Measurements from ENCODE around the gene PBX4. TPM values are rescaled to one million over a fixed set of nuclear protein-coding genes. Genes with fewer than 3 reads are reported as not detected.

The PBX4 gene
- total RNA-seq, 1 donor from 2014 or later, result 56.1 TPM

GRCh38 chr19:19547674-19548336 is 70.7 kb downstream of the PBX4 start:
- Mint-ChIP-seq H3K27ac (ENCODE audit: unreplicated experiment) (no peak overlapping the region), H3K4me3 (ENCODE audit: unreplicated experiment) (no peak overlapping the region), H3K4me1 (ENCODE audit: low read depth, unreplicated experiment) (peaks cover 15% of the 10 kb centered on the region), H3K36me3 (ENCODE audit: unreplicated experiment) (peaks cover 5% of the 10 kb centered on the region), H3K9me3 (ENCODE audit: unreplicated experiment) (peaks cover 6% of the 10 kb centered on the region), H3K27me3 (ENCODE audit: unreplicated experiment) (peaks cover 8% of the 10 kb centered on the region)
- no peak for DNase-seq
- TF ChIP-seq CTCF (IDR thresholded peaks at IDR 0.05; ENCODE audit: partially characterized antibody, unreplicated experiment), result no peak

- Mint-ChIP-seq H3K27ac (ENCODE audit: unreplicated experiment) (no peak overlapping the region), H3K9me3 (ENCODE audit: unreplicated experiment) (peaks cover 10% of the 10 kb centered on the region), H3K27me3 (ENCODE audit: unreplicated experiment) (peaks cover 10% of the 10 kb centered on the region), H3K4me1 (ENCODE audit: low read depth, unreplicated experiment) (peaks cover 8% of the 10 kb centered on the region), H3K36me3 (ENCODE audit: unreplicated experiment) (peaks cover 5% of the 10 kb centered on the region), H3K4me3 (ENCODE audit: unreplicated experiment) (no peak overlapping the region)
- TF ChIP-seq CTCF (IDR thresholded peaks at IDR 0.05; ENCODE audit: partially characterized antibody, unreplicated experiment), result no peak
- peak; percentile 19 for DNase-seq
These were observed 71.7 kb downstream of the PBX4 start for GRCh38 chr19:19546751-19547162.

- Mint-ChIP-seq H3K4me1 (ENCODE audit: low read depth, unreplicated experiment) (peaks cover 8% of the 10 kb centered on the region), H3K36me3 (ENCODE audit: unreplicated experiment) (peaks cover 5% of the 10 kb centered on the region), H3K9me3 (ENCODE audit: unreplicated experiment) (peaks cover 10% of the 10 kb centered on the region), H3K27me3 (ENCODE audit: unreplicated experiment) (peaks cover 7% of the 10 kb centered on the region), H3K4me3 (ENCODE audit: unreplicated experiment) (no peak overlapping the region), H3K27ac (ENCODE audit: unreplicated experiment) (no peak overlapping the region)
- TF ChIP-seq CTCF (IDR thresholded peaks at IDR 0.05; ENCODE audit: partially characterized antibody, unreplicated experiment), result no peak
- peak; percentile 13 for DNase-seq
These were observed 72.8 kb downstream of the PBX4 start for GRCh38 chr19:19545707-19546106.

- TF ChIP-seq CTCF (IDR thresholded peaks at IDR 0.05; ENCODE audit: partially characterized antibody, unreplicated experiment), result no peak
- DNase-seq, result no peak
- H3K9me3 Mint-ChIP-seq (ENCODE audit: unreplicated experiment), result peaks cover 10% of the 10 kb centered on the region
- no peak overlapping the region for H3K4me3 Mint-ChIP-seq (ENCODE audit: unreplicated experiment)
- peaks cover 5% of the 10 kb centered on the region for H3K36me3 Mint-ChIP-seq (ENCODE audit: unreplicated experiment)
- peaks cover 6% of the 10 kb centered on the region for H3K27me3 Mint-ChIP-seq (ENCODE audit: unreplicated experiment)
- no peak overlapping the region for H3K27ac Mint-ChIP-seq (ENCODE audit: unreplicated experiment)
- H3K4me1 Mint-ChIP-seq (ENCODE audit: low read depth, unreplicated experiment), result peaks cover 9% of the 10 kb centered on the region
These were observed 73.4 kb downstream of the PBX4 start for GRCh38 chr19:19544954-19545591.
